CD4-positive, alpha-beta T cell treated with Interferon alpha-2 for 1 hour (primary cell): ENCODE results near the gene SUGCT.
"Not testable (repeated sequence)": the region's sequence is repeated elsewhere in the genome, so short reads cannot be mapped to it uniquely, and the experiment has no call there.

Experiments used
- DNase-seq, 2 donors: peaks; one replicate each; pipeline ENCODE4 v3.0.0-alpha.2; 2020 to 2022

Gene SUGCT

GRCh38 chr7:40644454-40645188, 509.8 kb downstream of the SUGCT start:
- DNase-seq, result no peak

GRCh38 chr7:40645197-40645596, 510.4 kb downstream of the SUGCT start:
- no peak for DNase-seq

GRCh38 chr7:40646717-40647116, 511.9 kb downstream of the SUGCT start:
- DNase-seq, result no peak

GRCh38 chr7:40647719-40648118, 512.9 kb downstream of the SUGCT start:
- DNase-seq, result no peak

GRCh38 chr7:40649247-40649646, 514.4 kb downstream of the SUGCT start:
- DNase-seq, result no peak

- not testable (repeated sequence) for DNase-seq
Measured at GRCh38 chr7:40650903-40651302, 516.1 kb downstream of the SUGCT start.

GRCh38 chr7:40654171-40654570, 519.4 kb downstream of the SUGCT start:
- no peak for DNase-seq

GRCh38 chr7:40655426-40655825, 520.6 kb downstream of the SUGCT start:
- no peak for DNase-seq

GRCh38 chr7:40656349-40656748, 521.5 kb downstream of the SUGCT start:
- DNase-seq, result no peak

GRCh38 chr7:40658729-40659128, 523.9 kb downstream of the SUGCT start:
- no peak for DNase-seq

- no peak for DNase-seq
Measured at GRCh38 chr7:40659231-40659630, 524.4 kb downstream of the SUGCT start.

GRCh38 chr7:40673285-40673684, 538.5 kb downstream of the SUGCT start:
- DNase-seq, result no peak

- no peak for DNase-seq
Measured at GRCh38 chr7:40674316-40674715, 539.5 kb downstream of the SUGCT start.

- DNase-seq, result no peak
Measured at GRCh38 chr7:40675741-40676140, 540.9 kb downstream of the SUGCT start.

GRCh38 chr7:40676221-40676620, 541.4 kb downstream of the SUGCT start:
- DNase-seq, result no peak

- no peak for DNase-seq
Measured at GRCh38 chr7:40680657-40681056, 545.9 kb downstream of the SUGCT start.

- DNase-seq, result no peak
Measured at GRCh38 chr7:40682696-40683095, 547.9 kb downstream of the SUGCT start.

GRCh38 chr7:40694026-40694809, 559.4 kb downstream of the SUGCT start:
- no peak for DNase-seq

GRCh38 chr7:40694991-40695390, 560.2 kb downstream of the SUGCT start:
- no peak for DNase-seq

- DNase-seq, result no peak
Measured at GRCh38 chr7:40697653-40698052, 562.8 kb downstream of the SUGCT start.

- no peak for DNase-seq
Measured at GRCh38 chr7:40698214-40698920, 563.6 kb downstream of the SUGCT start.

GRCh38 chr7:40698921-40699260, 564.1 kb downstream of the SUGCT start:
- DNase-seq, result no peak

GRCh38 chr7:40700653-40701421, 566.0 kb downstream of the SUGCT start:
- no peak for DNase-seq
